SU-DHL-6 (cell line): ENCODE results near the gene SDK1.

Experiments used
- H2AFZ ChIP-seq: fragments of 200-600 bp; sonication (generic); 2 replicates; pipeline ENCODE4 v1.6.1; 2014; ENCODE audit warnings: low read depth, mild to moderate bottlenecking, moderate library complexity, mixed read lengths, antibody characterized with exemption, low read length; ENCODE audit not compliant: severe bottlenecking
- H3F3A ChIP-seq: fragments of 200-600 bp; shearing (Covaris generic); 2 replicates; pipeline ENCODE4 v1.6.0; 2016; ENCODE audit warnings: antibody characterized with exemption, mild to moderate bottlenecking; ENCODE audit not compliant: insufficient read depth
- H3K27ac ChIP-seq: fragments of 200-600 bp; sonication (generic); 2 replicates; pipeline ENCODE4 v1.5.1; 2016; ENCODE audit warnings: low read depth, mild to moderate bottlenecking, low read length, moderate library complexity, mixed read lengths
- H3K27me3 ChIP-seq: fragments of 200-600 bp; sonication (generic), shearing (Covaris generic); 2 replicates; pipeline ENCODE4 v1.6.0; 2014; ENCODE audit warnings: mild to moderate bottlenecking, low read length
- H3K36me3 ChIP-seq: fragments of 200-600 bp; sonication (generic); 2 replicates; pipeline ENCODE4 v1.6.1; 2014; ENCODE audit warnings: mild to moderate bottlenecking, low read length, mixed read lengths
- H3K4me2 ChIP-seq: fragments of 300-600, 200-600 bp; shearing (Covaris generic), sonication (generic); 2 replicates; pipeline ENCODE4 v1.6.0; 2014; ENCODE audit warnings: low read length, low read depth, mild to moderate bottlenecking; ENCODE audit not compliant: poor library complexity, severe bottlenecking
- H3K4me3 ChIP-seq: fragments of 200-600 bp; sonication (generic); 2 replicates; pipeline ENCODE4 v1.5.1; 2014; ENCODE audit warnings: antibody characterized with exemption, low read length, mild to moderate bottlenecking, mixed read lengths; ENCODE audit not compliant: insufficient read depth, poor library complexity, severe bottlenecking
- H3K79me2 ChIP-seq: fragments of 200-600 bp; sonication (generic); 2 replicates; pipeline ENCODE4 v1.6.1; 2014; ENCODE audit warnings: mild to moderate bottlenecking, low read length, moderate library complexity; ENCODE audit not compliant: insufficient read depth
- H3K9ac ChIP-seq: fragments of 200-600 bp; sonication (generic); 2 replicates; pipeline ENCODE4 v1.7.0; 2014; ENCODE audit warnings: mild to moderate bottlenecking, low read length
- H3K9me2 ChIP-seq: fragments of 200-600 bp; sonication (generic); replicated peaks from 2 replicates; pipeline ENCODE4 v1.6.1; 2014; ENCODE audit warnings: low read length; ENCODE audit not compliant: insufficient read depth
- H3K9me3 ChIP-seq: fragments of 200-600 bp; sonication (generic); 2 replicates; pipeline ENCODE4 v1.6.1; 2014; ENCODE audit warnings: low read length, mixed read lengths; ENCODE audit not compliant: insufficient read depth
- H4K20me1 ChIP-seq: fragments of 200-600 bp; sonication (generic); 2 replicates; pipeline ENCODE4 v1.6.1; 2014; ENCODE audit warnings: low read depth, mild to moderate bottlenecking, antibody characterized with exemption, low read length, moderate library complexity, mixed read lengths
- EZH2phosphoT487 ChIP-seq: fragments of 200-600 bp; sonication (generic), shearing (Covaris generic); conservative IDR thresholded peaks from 2 replicates; pipeline ENCODE4 v1.6.1; 2018; ENCODE audit warnings: mild to moderate bottlenecking, antibody characterized with exemption, low read length, moderate library complexity, mixed read lengths
- TF ChIP-seq, protein P1 (sequence below): fragments of 200-600 bp; sonication (generic); IDR thresholded peaks from one replicate; pipeline ENCODE4 v1.5.1; 2017; ENCODE audit warnings: antibody characterized with exemption, mild to moderate bottlenecking, low read length, moderate library complexity; ENCODE audit not compliant: insufficient read depth, poor library complexity, severe bottlenecking

Gene SDK1

GRCh38 chr7:3655635-3656034 lies 354.6 kb downstream of the SDK1 start:
- no peaks in the 10 kb centered on the region for H3K9me2 ChIP-seq
- no peak for TF ChIP-seq EZH2phosphoT487
- TF ChIP-seq, protein P1, sequence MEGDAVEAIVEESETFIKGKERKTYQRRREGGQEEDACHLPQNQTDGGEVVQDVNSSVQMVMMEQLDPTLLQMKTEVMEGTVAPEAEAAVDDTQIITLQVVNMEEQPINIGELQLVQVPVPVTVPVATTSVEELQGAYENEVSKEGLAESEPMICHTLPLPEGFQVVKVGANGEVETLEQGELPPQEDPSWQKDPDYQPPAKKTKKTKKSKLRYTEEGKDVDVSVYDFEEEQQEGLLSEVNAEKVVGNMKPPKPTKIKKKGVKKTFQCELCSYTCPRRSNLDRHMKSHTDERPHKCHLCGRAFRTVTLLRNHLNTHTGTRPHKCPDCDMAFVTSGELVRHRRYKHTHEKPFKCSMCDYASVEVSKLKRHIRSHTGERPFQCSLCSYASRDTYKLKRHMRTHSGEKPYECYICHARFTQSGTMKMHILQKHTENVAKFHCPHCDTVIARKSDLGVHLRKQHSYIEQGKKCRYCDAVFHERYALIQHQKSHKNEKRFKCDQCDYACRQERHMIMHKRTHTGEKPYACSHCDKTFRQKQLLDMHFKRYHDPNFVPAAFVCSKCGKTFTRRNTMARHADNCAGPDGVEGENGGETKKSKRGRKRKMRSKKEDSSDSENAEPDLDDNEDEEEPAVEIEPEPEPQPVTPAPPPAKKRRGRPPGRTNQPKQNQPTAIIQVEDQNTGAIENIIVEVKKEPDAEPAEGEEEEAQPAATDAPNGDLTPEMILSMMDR = no peak
- H3K4me2 ChIP-seq = no peak overlapping the region
- no peaks in the 10 kb centered on the region for H3K27me3 ChIP-seq
- H4K20me1 ChIP-seq = no peaks in the 10 kb centered on the region
- no peaks in the 10 kb centered on the region for H3K36me3 ChIP-seq
- H2AFZ ChIP-seq = no peak overlapping the region
- H3F3A ChIP-seq = no peaks in the 10 kb centered on the region
- H3K9me3 ChIP-seq = no peaks in the 10 kb centered on the region
- no peaks in the 10 kb centered on the region for H3K79me2 ChIP-seq
- no peak overlapping the region for H3K4me3 ChIP-seq
- H3K9ac ChIP-seq = no peak overlapping the region
- H3K27ac ChIP-seq = no peak overlapping the region

- H3F3A ChIP-seq = no peaks in the 10 kb centered on the region
- H3K9me2 ChIP-seq = no peaks in the 10 kb centered on the region
- no peak overlapping the region for H3K9ac ChIP-seq
- H3K9me3 ChIP-seq = no peaks in the 10 kb centered on the region
- H3K27ac ChIP-seq = no peak overlapping the region
- no peaks in the 10 kb centered on the region for H4K20me1 ChIP-seq
- H3K4me3 ChIP-seq = no peak overlapping the region
- H2AFZ ChIP-seq = no peak overlapping the region
- no peaks in the 10 kb centered on the region for H3K27me3 ChIP-seq
- no peaks in the 10 kb centered on the region for H3K36me3 ChIP-seq
- TF ChIP-seq, protein P1 = no peak
- no peak for TF ChIP-seq EZH2phosphoT487
- no peak overlapping the region for H3K4me2 ChIP-seq
- H3K79me2 ChIP-seq = no peaks in the 10 kb centered on the region
These were observed 356.2 kb downstream of the SDK1 start for GRCh38 chr7:3657206-3657605.

GRCh38 chr7:3668743-3669142 lies 367.7 kb downstream of the SDK1 start:
- Histone ChIP-seq H3K79me2 (no peaks in the 10 kb centered on the region), H3K27ac (no peak overlapping the region), H3K9me3 (no peaks in the 10 kb centered on the region), H3K4me3 (no peak overlapping the region), H3K27me3 (no peaks in the 10 kb centered on the region), H3F3A (no peaks in the 10 kb centered on the region), H2AFZ (no peak overlapping the region), H4K20me1 (no peaks in the 10 kb centered on the region), H3K9ac (no peak overlapping the region), H3K4me2 (no peak overlapping the region), H3K9me2 (no peaks in the 10 kb centered on the region), H3K36me3 (no peaks in the 10 kb centered on the region)
- TF ChIP-seq, protein P1 = no peak
- TF ChIP-seq EZH2phosphoT487 = no peak
